Measurements from ENCODE around the gene PHAF1. TPM values are rescaled to one million over a fixed set of nuclear protein-coding genes. Genes with fewer than 3 reads are reported as not detected.
A peak's percentile ranks its signal among the peaks of the same experiment; 100 is the strongest.

Gene PHAF1
- total RNA-seq, 1 donor from 2014 or later: 10.4 TPM

DNA sequence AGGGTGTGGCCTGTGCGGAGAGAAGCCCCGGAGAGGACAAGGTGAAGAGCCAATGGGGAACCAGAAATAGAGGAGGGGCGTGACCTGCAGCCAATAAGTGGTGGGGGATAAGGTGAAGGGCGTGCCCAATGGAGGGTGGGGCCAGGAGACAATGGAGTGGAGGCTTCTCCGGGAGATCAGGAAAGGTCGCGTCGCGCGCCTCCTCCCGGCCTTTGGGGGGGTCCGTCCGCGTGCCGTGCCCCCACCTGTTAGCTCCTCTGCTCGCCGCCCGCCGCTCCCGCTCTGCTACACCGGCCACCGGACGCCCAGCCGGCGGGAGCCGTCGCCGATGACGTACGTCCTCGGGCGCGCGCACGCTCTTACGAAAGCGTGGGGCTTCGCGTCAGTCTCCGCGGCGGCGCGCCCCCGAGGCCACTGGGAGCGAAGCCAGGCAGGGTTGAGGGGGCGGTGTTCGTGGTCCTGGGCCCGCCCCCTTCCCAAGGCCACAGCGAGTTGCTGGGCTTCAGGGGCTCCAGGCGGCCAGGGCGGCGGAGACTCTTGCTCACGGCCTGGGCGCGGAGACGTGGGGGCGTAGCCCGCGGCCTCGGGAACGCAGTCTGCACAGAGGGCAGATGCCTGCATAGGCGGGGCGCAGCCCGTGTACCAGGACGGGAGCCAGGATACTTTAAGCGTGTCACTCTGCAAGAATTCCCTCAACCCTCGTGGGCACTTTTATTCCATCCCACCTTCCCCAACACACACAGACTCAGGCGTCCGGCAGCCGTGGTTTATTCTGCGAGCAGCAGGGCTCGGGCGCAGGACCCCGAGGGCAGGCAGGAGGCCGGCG lies 74.1 kb downstream of the PHAF1 start, which contains the start of gene MATCAP1:
Gene MATCAP1, minus strand, starts transcription at position 337 of the 826 bp plus-strand sequence. CDS start 3,353 bp downstream, outside the sequence.
- TF ChIP-seq, protein P1, sequence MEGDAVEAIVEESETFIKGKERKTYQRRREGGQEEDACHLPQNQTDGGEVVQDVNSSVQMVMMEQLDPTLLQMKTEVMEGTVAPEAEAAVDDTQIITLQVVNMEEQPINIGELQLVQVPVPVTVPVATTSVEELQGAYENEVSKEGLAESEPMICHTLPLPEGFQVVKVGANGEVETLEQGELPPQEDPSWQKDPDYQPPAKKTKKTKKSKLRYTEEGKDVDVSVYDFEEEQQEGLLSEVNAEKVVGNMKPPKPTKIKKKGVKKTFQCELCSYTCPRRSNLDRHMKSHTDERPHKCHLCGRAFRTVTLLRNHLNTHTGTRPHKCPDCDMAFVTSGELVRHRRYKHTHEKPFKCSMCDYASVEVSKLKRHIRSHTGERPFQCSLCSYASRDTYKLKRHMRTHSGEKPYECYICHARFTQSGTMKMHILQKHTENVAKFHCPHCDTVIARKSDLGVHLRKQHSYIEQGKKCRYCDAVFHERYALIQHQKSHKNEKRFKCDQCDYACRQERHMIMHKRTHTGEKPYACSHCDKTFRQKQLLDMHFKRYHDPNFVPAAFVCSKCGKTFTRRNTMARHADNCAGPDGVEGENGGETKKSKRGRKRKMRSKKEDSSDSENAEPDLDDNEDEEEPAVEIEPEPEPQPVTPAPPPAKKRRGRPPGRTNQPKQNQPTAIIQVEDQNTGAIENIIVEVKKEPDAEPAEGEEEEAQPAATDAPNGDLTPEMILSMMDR (IDR thresholded peaks at IDR 0.05; ENCODE audit: borderline replicate concordance): no peak
- H3K4me1 ChIP-seq: peaks cover 36% of the 10 kb centered on the region
- peak within 1 kb of the TSS; percentile 75 for H3K4me3 ChIP-seq
- H3K27me3 ChIP-seq (ENCODE audit: low read depth): no peaks in the 10 kb centered on the region
- H3K9me3 ChIP-seq (replicated peaks): no peaks in the 10 kb centered on the region
- H3K36me3 ChIP-seq: no peaks in the 10 kb centered on the region
- intact Hi-C loops (cut with micrococcal nuclease): no loop called here
- peak; percentile 93 for DNase-seq
- peak within 1 kb of the TSS; percentile 97 for H3K27ac ChIP-seq (replicated peaks)

GRCh38 chr16:67184453-67184994 lies 74.8 kb downstream of the PHAF1 start:
- no peak for DNase-seq
- Histone ChIP-seq H3K4me1 (peaks cover 33% of the 10 kb centered on the region), H3K9me3 (replicated peaks) (no peaks in the 10 kb centered on the region), H3K27me3 (ENCODE audit: low read depth) (no peaks in the 10 kb centered on the region), H3K4me3 (peak overlapping the region; percentile 75), H3K27ac (replicated peaks) (peak overlapping the region; percentile 97), H3K36me3 (no peaks in the 10 kb centered on the region)
- TF ChIP-seq, protein P1 (IDR thresholded peaks at IDR 0.05; ENCODE audit: borderline replicate concordance): no peak
- intact Hi-C loops (cut with micrococcal nuclease): no loop called here

DNA sequence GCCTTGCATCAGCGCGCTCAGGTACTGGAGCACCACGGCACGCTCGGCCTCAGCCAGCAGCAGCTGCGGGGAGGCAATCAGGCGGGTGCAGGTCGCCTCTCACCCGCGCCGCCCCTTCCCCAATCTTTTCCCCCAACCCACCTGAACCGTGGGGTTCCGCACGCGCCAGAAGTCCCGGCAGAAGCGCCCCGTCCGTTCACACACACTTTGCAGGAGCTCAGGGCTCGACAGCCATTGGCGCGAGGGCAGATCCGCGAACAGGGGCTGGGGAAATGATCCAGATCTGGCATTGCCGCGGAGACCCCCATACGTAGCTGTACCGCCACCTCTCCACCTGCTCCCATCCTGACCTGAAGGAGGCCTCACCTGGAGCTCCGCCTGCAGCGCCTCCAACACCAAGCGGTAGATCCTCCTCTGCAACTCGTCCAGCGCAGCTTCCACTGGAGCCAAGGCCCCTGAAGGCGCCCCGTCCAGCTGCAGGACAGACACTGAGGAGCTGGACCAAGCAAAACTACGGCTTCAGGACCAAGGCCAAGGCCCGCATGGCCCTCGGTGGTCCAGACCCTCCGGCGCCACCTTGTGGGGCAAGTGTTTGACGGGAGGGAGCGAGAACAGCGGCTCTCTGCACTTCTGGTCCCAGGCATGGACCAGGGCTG lies 75.4 kb downstream of the PHAF1 start:
- H3K4me1 ChIP-seq: peaks cover 33% of the 10 kb centered on the region
- peak overlapping the region; percentile 75 for H3K4me3 ChIP-seq
- no peaks in the 10 kb centered on the region for H3K27me3 ChIP-seq (ENCODE audit: low read depth)
- H3K27ac ChIP-seq (replicated peaks): peak overlapping the region; percentile 97
- TF ChIP-seq, protein P1 (IDR thresholded peaks at IDR 0.05; ENCODE audit: borderline replicate concordance): peak; percentile 92
- no peaks in the 10 kb centered on the region for H3K9me3 ChIP-seq (replicated peaks)
- intact Hi-C loops (cut with micrococcal nuclease): no loop called here
- no peaks in the 10 kb centered on the region for H3K36me3 ChIP-seq
- DNase-seq: peak; percentile 93

DNA sequence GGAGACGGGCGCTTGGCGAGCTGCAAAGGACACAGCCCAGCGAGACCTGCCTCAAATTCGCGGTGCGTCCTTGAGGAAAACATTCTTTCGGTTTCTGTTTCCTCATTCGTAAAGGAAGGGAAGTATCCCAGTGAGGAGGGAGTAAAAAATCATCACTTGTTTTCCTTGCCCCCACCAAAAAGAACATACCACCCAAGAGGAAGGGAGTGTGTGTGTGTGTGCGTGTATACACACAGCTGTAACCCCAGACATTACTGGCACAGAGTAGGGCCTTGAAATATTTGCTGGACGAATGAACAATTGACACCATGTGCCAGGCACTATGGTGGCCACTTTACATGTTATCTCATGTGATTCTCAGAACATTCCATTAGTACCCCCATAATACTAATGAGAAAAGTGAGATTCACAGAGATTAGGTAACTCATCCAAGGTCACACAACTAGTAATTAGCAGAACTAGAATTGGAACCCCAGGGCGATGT lies 76.0 kb downstream of the PHAF1 start:
- Histone ChIP-seq H3K27me3 (ENCODE audit: low read depth) (no peaks in the 10 kb centered on the region), H3K9me3 (replicated peaks) (no peaks in the 10 kb centered on the region), H3K27ac (replicated peaks) (peak overlapping the region; percentile 97), H3K4me3 (peak overlapping the region; percentile 75), H3K36me3 (no peaks in the 10 kb centered on the region), H3K4me1 (peaks cover 38% of the 10 kb centered on the region)
- intact Hi-C loops (cut with micrococcal nuclease): no loop called here
- TF ChIP-seq, protein P1 (IDR thresholded peaks at IDR 0.05; ENCODE audit: borderline replicate concordance): no peak
- no peak for DNase-seq

- no peaks in the 10 kb centered on the region for H3K9me3 ChIP-seq (replicated peaks)
- DNase-seq: no peak
- H3K4me3 ChIP-seq: no peak overlapping the region
- intact Hi-C loops (cut with micrococcal nuclease): no loop called here
- TF ChIP-seq, protein P1 (IDR thresholded peaks at IDR 0.05; ENCODE audit: borderline replicate concordance): no peak
- no peaks in the 10 kb centered on the region for H3K36me3 ChIP-seq
- H3K27ac ChIP-seq (replicated peaks): no peak overlapping the region
- H3K4me1 ChIP-seq: peaks cover 46% of the 10 kb centered on the region
- no peaks in the 10 kb centered on the region for H3K27me3 ChIP-seq (ENCODE audit: low read depth)
Measured at GRCh38 chr16:67186550-67186950, 76.8 kb downstream of the PHAF1 start.

All from left ventricle myocardium inferior (tissue), 1 donor.